Measurements from ENCODE around the gene DUSP16.
"Not testable (repeated sequence)": the region's sequence is repeated elsewhere in the genome, so short reads cannot be mapped to it uniquely, and the experiment has no call there.

Gene DUSP16

DNA sequence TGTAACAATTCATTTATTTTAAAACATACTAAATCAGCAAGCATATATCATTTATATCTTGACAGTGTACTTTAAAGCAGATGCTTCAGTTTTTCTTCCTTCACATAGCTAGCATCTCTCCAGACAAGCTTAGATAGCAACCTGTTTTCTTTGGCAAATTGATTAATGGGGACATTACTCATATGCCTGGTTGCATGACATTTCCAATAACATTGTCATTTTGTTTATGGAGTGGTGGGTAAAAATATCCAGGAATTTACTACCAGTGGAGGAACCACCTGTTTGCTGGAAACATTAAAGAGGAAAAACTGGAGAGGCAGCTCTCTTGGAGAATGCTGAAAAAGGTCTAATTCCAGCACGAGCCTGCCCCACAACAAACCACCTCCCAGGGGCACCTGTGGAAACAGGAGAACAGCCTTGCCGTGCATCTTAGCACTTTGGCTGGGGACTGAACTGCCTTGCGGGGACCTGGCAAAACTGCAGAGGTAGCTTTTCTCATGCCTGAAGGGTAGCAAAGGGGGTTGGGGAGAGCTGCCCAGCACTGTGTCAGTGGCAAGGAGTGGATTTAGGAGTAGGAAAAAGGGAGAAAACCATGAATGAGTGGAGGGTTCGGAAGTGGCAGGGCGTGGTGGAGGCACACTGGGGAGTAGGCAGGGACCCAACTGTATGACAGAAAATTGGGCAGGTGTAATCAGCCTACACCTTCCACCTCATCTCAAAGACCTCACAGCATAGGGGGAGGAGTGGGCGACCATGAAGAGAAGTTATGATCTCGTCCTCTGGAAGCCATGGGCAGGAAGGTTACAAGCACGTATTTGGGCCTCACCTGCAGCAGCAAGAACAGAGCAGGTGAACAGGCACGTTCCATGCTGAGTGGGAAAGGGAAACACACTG lies 37.3 kb upstream of the DUSP16 start:
- no peak overlapping the region for H3K27ac ChIP-seq (ENCODE audit: low read length)
- H3K4me3 ChIP-seq (ENCODE audit: low read depth in 1 of 2, low read length in 2 of 2), result no peak overlapping the region
- H3K27me3 ChIP-seq (ENCODE audit: low read depth, low read length), result no peaks in the 10 kb centered on the region
- H3K9me3 ChIP-seq (ENCODE audit: control insufficient read depth in 1 of 2, low read length in 2 of 2), result no peaks in the 10 kb centered on the region
- no peaks in the 10 kb centered on the region for H3K4me1 ChIP-seq (ENCODE audit: control insufficient read depth in 1 of 2, insufficient read depth in 2 of 2, low read length in 2 of 2)
- no peaks in the 10 kb centered on the region for H3K36me3 ChIP-seq (ENCODE audit: control insufficient read depth in 1 of 2, insufficient read depth in 2 of 2, low read length in 2 of 2)

DNA sequence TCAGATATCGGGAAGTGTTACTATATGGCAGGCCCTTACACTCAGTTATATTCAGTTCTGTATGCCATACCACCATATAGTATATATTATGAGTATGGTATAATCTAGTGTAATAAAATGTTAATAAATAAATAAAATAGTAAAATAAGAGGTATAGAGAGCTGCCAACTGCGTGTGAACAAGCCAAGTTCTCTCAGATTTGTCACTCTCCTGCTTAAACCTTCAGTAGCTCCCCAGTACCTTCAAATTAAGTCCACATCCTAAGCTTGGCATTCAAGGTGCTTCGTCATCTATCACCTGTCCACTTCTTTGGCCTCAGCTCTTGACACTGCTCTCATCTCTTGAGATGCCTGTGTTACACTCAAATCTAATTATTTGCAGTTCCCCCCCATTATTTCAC lies 36.2 kb upstream of the DUSP16 start:
- Histone ChIP-seq H3K4me1 (ENCODE audit: control insufficient read depth in 1 of 2, insufficient read depth in 2 of 2, low read length in 2 of 2) (no peaks in the 10 kb centered on the region), H3K27ac (ENCODE audit: low read length) (no peak overlapping the region)

DNA sequence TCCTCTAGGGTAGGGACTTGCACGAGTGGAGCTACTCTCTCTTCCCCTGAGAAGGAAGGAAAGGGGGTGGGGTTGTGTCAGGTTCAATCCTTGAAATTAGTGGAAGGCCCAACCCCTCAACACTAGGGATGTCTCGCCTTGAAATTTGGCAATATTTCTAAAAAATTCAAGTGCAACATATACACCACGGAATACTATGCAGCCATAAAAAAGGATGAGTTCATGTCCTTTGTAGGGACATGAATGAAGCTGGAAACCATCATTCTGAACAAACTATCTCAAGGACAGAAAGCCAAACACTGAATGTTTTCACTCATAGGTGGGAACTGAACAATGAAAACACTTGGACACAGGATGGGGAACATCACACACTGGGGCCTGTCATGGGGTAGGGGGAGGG lies 33.9 kb upstream of the DUSP16 start:
- not testable (repeated sequence) for H3K27ac ChIP-seq (ENCODE audit: low read length); H3K36me3 ChIP-seq (ENCODE audit: control insufficient read depth in 1 of 2, insufficient read depth in 2 of 2, low read length in 2 of 2); H3K9me3 ChIP-seq (ENCODE audit: control insufficient read depth in 1 of 2, low read length in 2 of 2); H3K4me1 ChIP-seq (ENCODE audit: control insufficient read depth in 1 of 2, insufficient read depth in 2 of 2, low read length in 2 of 2); H3K27me3 ChIP-seq (ENCODE audit: low read depth, low read length); H3K4me3 ChIP-seq (ENCODE audit: low read depth in 1 of 2, low read length in 2 of 2)

More for the DNA sequence above, 36.2 kb upstream of the DUSP16 start:
- H3K4me3 ChIP-seq (ENCODE audit: low read depth in 1 of 2, low read length in 2 of 2), result no peak overlapping the region
- no peaks in the 10 kb centered on the region for H3K36me3 ChIP-seq (ENCODE audit: control insufficient read depth in 1 of 2, insufficient read depth in 2 of 2, low read length in 2 of 2)
- no peaks in the 10 kb centered on the region for H3K27me3 ChIP-seq (ENCODE audit: low read depth, low read length)
- H3K9me3 ChIP-seq (ENCODE audit: control insufficient read depth in 1 of 2, low read length in 2 of 2), result no peaks in the 10 kb centered on the region

DNA sequence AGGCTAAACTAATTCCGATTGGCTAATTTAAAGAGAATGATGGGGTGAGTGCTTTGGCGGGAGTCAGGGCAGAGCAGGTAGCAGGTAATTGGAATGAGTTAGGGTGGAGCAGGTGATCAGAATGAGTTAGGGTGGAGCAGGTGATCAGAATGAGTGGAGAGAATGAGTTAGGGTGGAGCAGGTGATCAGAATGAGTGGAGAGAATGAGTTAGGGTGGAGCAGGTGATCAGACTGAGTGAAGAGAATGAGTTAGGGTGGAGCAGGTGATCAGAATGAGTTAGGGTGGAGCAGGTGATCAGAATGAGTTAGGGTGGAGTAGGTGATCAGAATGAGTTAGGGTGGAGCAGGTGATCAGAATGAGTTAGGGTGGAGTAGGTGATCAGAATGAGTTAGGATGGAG lies 33.3 kb upstream of the DUSP16 start:
- H3K27ac ChIP-seq (ENCODE audit: low read length); H3K36me3 ChIP-seq (ENCODE audit: control insufficient read depth in 1 of 2, insufficient read depth in 2 of 2, low read length in 2 of 2); H3K27me3 ChIP-seq (ENCODE audit: low read depth, low read length); H3K9me3 ChIP-seq (ENCODE audit: control insufficient read depth in 1 of 2, low read length in 2 of 2); H3K4me1 ChIP-seq (ENCODE audit: control insufficient read depth in 1 of 2, insufficient read depth in 2 of 2, low read length in 2 of 2); H3K4me3 ChIP-seq (ENCODE audit: low read depth in 1 of 2, low read length in 2 of 2): not testable (repeated sequence)

DNA sequence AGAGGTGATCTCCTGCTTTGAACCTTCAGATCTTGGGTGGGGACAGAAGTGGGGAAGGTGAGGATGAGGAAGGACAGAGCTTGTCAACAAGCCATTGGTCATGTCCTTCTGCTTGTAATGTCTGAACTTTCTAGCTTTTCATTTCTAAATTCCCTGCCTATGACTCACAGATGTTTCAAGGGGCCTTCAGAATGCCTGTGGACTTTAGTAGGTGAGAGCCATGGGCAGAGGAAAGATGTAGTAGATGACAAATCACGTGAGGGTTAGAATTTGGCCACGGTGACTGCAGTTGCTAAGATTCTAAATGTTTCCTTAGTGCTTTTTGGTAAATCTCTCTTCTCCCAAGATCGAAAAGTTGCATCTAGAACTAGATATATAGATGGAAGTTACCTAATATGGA lies 30.3 kb upstream of the DUSP16 start:
- H3K4me3 ChIP-seq (ENCODE audit: low read depth in 1 of 2, low read length in 2 of 2), result no peak overlapping the region
- H3K4me1 ChIP-seq (ENCODE audit: control insufficient read depth in 1 of 2, insufficient read depth in 2 of 2, low read length in 2 of 2), result no peaks in the 10 kb centered on the region
- no peaks in the 10 kb centered on the region for H3K36me3 ChIP-seq (ENCODE audit: control insufficient read depth in 1 of 2, insufficient read depth in 2 of 2, low read length in 2 of 2)
- no peaks in the 10 kb centered on the region for H3K27me3 ChIP-seq (ENCODE audit: low read depth, low read length)
- H3K27ac ChIP-seq (ENCODE audit: low read length), result no peak overlapping the region
- H3K9me3 ChIP-seq (ENCODE audit: control insufficient read depth in 1 of 2, low read length in 2 of 2), result no peaks in the 10 kb centered on the region

DNA sequence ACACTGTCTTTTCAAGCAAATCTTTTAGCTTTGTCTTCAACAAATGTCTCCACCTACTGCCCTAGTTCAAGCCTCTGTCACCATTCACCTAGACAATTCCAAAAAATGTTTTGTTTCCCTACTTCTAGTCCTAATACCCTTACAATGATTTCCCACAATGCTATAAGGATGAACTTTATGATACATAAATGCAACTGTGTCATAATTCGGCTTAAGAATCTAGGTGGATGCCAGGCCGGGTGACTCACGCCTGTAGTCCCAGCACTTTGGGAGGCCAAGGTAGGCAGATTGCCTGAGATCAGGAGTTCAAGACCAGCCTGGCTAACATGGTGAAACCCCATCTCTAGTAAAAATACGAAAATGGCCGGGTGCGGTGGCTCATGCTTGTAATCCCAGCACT lies 28.3 kb upstream of the DUSP16 start:
- Histone ChIP-seq H3K27ac (ENCODE audit: low read length) (no peak overlapping the region), H3K36me3 (ENCODE audit: control insufficient read depth in 1 of 2, insufficient read depth in 2 of 2, low read length in 2 of 2) (no peaks in the 10 kb centered on the region), H3K27me3 (ENCODE audit: low read depth, low read length) (no peaks in the 10 kb centered on the region), H3K4me1 (ENCODE audit: control insufficient read depth in 1 of 2, insufficient read depth in 2 of 2, low read length in 2 of 2) (no peaks in the 10 kb centered on the region), H3K9me3 (ENCODE audit: control insufficient read depth in 1 of 2, low read length in 2 of 2) (no peaks in the 10 kb centered on the region), H3K4me3 (ENCODE audit: low read depth in 1 of 2, low read length in 2 of 2) (no peak overlapping the region)

DNA sequence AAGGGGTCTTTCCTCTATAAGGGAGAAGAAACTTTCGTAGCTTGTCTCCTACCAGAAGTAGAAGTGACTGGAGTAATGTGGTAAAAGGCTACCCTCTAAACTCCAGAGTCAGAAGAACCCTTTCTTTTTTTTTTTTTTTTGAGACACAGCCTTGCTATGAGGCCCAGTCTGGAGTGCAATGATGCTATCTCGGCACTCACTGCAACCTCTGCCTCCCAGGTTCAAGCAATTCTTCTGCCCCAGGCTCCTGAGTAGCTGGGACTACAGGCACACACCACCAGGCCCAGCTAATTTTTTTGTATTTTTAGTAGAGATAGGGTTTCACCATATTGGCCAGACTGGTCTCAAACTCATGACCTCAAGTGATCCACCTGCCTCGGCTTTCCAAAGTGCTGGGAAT lies 25.8 kb upstream of the DUSP16 start:
- not testable (repeated sequence) for H3K27ac ChIP-seq (ENCODE audit: low read length); H3K9me3 ChIP-seq (ENCODE audit: control insufficient read depth in 1 of 2, low read length in 2 of 2); H3K4me1 ChIP-seq (ENCODE audit: control insufficient read depth in 1 of 2, insufficient read depth in 2 of 2, low read length in 2 of 2); H3K4me3 ChIP-seq (ENCODE audit: low read depth in 1 of 2, low read length in 2 of 2); H3K36me3 ChIP-seq (ENCODE audit: control insufficient read depth in 1 of 2, insufficient read depth in 2 of 2, low read length in 2 of 2); H3K27me3 ChIP-seq (ENCODE audit: low read depth, low read length)

DNA sequence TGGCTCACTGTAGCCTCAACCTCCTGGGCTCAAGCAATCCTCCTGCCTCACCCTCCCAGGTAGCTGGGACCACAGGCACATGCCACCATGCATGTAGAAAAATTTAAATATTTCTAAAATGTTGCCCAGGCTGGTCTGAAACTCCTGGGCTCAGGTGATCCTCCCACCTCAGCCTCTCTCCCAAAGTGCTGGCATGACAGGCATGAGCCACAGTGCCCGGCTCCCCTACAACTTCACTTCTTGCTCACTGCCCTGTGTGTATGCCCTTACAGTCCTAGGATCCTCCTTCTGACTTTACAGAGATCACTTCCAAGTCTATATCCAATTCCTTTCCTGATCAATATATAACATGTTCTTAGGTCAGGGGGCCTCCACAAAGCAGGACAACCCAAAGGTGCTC lies 25.2 kb upstream of the DUSP16 start:
- Histone ChIP-seq H3K27ac (ENCODE audit: low read length) (no peak overlapping the region), H3K9me3 (ENCODE audit: control insufficient read depth in 1 of 2, low read length in 2 of 2) (no peaks in the 10 kb centered on the region), H3K4me3 (ENCODE audit: low read depth in 1 of 2, low read length in 2 of 2) (no peak overlapping the region), H3K36me3 (ENCODE audit: control insufficient read depth in 1 of 2, insufficient read depth in 2 of 2, low read length in 2 of 2) (no peaks in the 10 kb centered on the region), H3K27me3 (ENCODE audit: low read depth, low read length) (no peaks in the 10 kb centered on the region), H3K4me1 (ENCODE audit: control insufficient read depth in 1 of 2, insufficient read depth in 2 of 2, low read length in 2 of 2) (peaks cover 0 to 7% of the 10 kb centered on the region in 2 donors)

DNA sequence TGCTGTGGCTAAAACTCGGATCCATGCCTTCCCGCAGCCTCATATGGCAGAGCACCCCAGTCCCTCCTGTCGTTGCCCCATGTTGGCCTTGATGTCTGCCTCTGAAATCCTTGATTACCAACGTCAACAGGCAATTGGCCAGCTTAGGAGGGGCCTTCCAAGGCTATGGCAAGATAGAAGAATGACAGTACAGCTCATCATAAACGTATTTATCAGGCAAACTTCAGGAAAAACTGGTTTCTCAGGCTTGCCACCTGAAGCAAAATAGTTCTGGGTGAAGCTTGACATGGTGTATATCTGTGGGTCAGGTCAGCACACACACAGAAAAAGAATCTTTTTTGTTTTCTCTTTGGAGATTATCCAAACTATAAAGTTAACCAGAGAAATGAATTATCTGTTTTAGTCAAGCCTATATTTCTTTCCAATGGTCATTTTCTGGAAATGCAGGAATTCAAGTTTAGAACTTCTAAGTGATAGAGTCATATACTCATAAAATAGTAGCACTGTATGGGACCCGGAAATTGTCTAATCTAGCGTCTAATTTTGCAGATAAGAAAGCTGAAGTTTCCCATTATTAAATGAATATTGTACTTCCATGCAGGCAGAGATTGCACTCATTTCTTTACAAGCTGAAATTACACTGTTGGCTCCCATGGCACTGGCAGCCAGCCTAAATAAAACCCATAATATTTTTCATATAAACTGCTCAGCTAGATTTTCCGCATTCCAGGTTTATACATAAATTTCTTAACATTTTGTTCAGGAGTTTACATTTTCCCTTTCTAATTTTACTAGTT lies 24.4 kb upstream of the DUSP16 start:
- Histone ChIP-seq H3K36me3 (ENCODE audit: control insufficient read depth in 1 of 2, insufficient read depth in 2 of 2, low read length in 2 of 2) (no peaks in the 10 kb centered on the region), H3K4me3 (ENCODE audit: low read depth in 1 of 2, low read length in 2 of 2) (no peak overlapping the region), H3K4me1 (ENCODE audit: control insufficient read depth in 1 of 2, insufficient read depth in 2 of 2, low read length in 2 of 2) (peaks cover 0 to 7% of the 10 kb centered on the region in 2 donors), H3K27ac (ENCODE audit: low read length) (no peak overlapping the region), H3K9me3 (ENCODE audit: control insufficient read depth in 1 of 2, low read length in 2 of 2) (no peaks in the 10 kb centered on the region), H3K27me3 (ENCODE audit: low read depth, low read length) (no peaks in the 10 kb centered on the region)

DNA sequence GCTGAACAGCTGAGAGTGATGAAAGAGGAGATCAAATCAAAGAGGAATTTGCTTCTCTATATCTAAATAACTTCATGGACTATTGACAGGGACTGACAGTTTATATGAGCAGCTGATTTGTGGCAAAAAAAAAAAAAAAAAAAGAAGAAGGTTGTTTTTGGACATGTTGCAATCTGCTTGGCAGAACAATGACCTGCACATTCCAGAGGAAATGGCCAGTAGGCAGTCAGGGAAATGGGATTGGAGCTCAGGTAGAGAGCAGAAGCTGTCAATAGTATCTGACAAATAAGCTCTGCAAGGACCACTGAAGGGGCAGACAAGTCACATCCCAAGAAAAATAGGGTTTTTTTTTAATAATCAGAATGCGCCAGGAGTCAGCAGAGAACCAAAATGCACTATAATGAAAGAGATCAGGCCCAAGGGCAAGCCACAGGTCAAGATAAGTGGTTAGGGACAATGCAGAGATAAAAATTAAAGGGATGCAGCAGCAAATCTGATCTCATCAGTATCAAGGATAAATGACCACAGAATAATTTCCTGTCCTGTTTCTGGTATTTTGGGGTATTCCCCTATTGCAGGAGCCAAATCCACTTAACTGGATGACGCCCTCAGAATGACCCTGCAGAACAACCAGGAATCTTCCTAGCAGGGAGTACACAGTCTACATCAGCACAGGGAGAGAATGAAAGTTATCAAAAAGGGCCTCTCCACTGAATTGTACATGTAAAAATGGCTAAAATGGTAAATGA lies 22.6 kb upstream of the DUSP16 start:
- Histone ChIP-seq H3K36me3 (ENCODE audit: control insufficient read depth in 1 of 2, insufficient read depth in 2 of 2, low read length in 2 of 2) (no peaks in the 10 kb centered on the region), H3K4me3 (ENCODE audit: low read depth in 1 of 2, low read length in 2 of 2) (no peak overlapping the region), H3K4me1 (ENCODE audit: control insufficient read depth in 1 of 2, insufficient read depth in 2 of 2, low read length in 2 of 2) (peaks cover 0 to 7% of the 10 kb centered on the region in 2 donors), H3K27ac (ENCODE audit: low read length) (no peak overlapping the region), H3K27me3 (ENCODE audit: low read depth, low read length) (no peaks in the 10 kb centered on the region), H3K9me3 (ENCODE audit: control insufficient read depth in 1 of 2, low read length in 2 of 2) (no peaks in the 10 kb centered on the region)

DNA sequence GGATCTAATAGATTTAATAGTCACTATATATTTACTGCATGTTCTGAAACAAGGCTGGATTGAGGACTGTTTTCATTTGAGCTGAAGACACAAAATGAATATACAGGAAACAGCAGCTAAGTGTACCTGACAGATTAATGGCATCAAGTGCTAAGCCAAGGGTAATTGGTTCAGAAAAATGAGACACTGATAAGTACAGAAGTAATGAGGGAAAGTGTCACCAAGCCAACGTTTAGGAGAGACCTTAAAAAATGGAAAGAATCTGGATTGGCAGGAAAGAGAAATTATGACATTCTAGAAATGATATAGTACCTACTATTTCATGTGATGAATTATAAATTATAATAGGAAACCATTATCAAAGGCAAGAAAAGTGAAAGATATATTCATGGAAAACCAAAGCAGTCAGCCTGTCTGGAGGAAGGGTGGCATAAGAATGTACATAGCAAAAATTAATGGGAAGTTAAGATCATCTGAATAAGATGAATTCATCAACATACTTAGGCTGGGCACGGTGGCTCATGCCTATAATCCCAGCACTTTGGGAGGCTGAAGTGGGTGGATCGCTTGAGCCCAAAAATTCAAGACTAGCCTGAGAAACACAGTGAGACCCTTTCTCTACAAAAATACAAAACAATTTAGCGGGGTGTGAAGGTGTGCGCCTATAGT lies 21.0 kb upstream of the DUSP16 start:
- Histone ChIP-seq H3K4me3 (ENCODE audit: low read depth in 1 of 2, low read length in 2 of 2) (no peak overlapping the region), H3K9me3 (ENCODE audit: control insufficient read depth in 1 of 2, low read length in 2 of 2) (no peaks in the 10 kb centered on the region), H3K27me3 (ENCODE audit: low read depth, low read length) (no peaks in the 10 kb centered on the region), H3K27ac (ENCODE audit: low read length) (no peak overlapping the region), H3K4me1 (ENCODE audit: control insufficient read depth in 1 of 2, insufficient read depth in 2 of 2, low read length in 2 of 2) (peaks cover 0 to 7% of the 10 kb centered on the region in 2 donors), H3K36me3 (ENCODE audit: control insufficient read depth in 1 of 2, insufficient read depth in 2 of 2, low read length in 2 of 2) (no peaks in the 10 kb centered on the region)
